Endothelial cell of umbilical vein (primary cell): ENCODE results near the gene ABLIM2. TPM values are rescaled to one million over a fixed set of nuclear protein-coding genes. Genes with fewer than 3 reads are reported as not detected.
A peak's percentile ranks its signal among the peaks of the same experiment; 100 is the strongest.

ENCODE experiments used
- BruUV-seq: library from RNA; stranded (reverse); fragments of 400-500 nt; replicated peaks from 2 replicates; lab custom pipeline; 2021; lab: Mats Ljungman, UMichigan
- CTCF ChIA-PET: fragments of 300-600, 350-600 bp; sonication (Branson Sonifier 250); formaldehyde crosslinking; loops from one replicate; lab custom pipeline; 2021; ENCODE audit warnings: antibody characterized with exemption, inconsistent platforms; lab: Charles Lee
- POLR2A ChIA-PET: fragments of 300-600, 350-600 bp; sonication (Branson Sonifier 250); formaldehyde crosslinking; loops from one replicate; lab custom pipeline; 2021; ENCODE audit warnings: antibody characterized with exemption, inconsistent platforms; lab: Charles Lee
- DNase-seq: peaks from one replicate; pipeline ENCODE4 v3.0.0-alpha.2; 2011; ENCODE audit warnings: low read depth, low spot score
- FAIRE-seq: peaks from 2 replicates; lab custom pipeline; 2011; peaks lifted over from hg19 to GRCh38; lab: Jason Lieb, UNC
- H2AFZ ChIP-seq: 2 replicates; pipeline ENCODE4 v1.6.0; 2012; ENCODE audit warnings: low read depth, low read length, control low read depth, inconsistent platforms
- H3K27ac ChIP-seq: 2 replicates; pipeline ENCODE4 v1.5.1; 2011; ENCODE audit warnings: low read depth, mild to moderate bottlenecking, control low read depth, low read length, moderate library complexity; ENCODE audit not compliant: insufficient read depth
- H3K27me3 ChIP-seq, 2 experiments: 2 replicates each; pipeline versions ENCODE4 v1.6.0 to v1.6.1; 2011; ENCODE audit warnings: low read length in 2 of 2, mixed read lengths in 1 of 2; ENCODE audit not compliant: control insufficient read depth in 2 of 2, insufficient read depth in 2 of 2
- H3K36me3 ChIP-seq, 2 experiments: 2 replicates in 1 of 2; 3 replicates in 1 of 2; pipeline ENCODE4 v1.5.1; 2011; ENCODE audit warnings: low read length in 2 of 2, mild to moderate bottlenecking in 1 of 2, moderate library complexity in 1 of 2; ENCODE audit not compliant: control insufficient read depth in 2 of 2, insufficient read depth in 2 of 2; ENCODE audit errors: extremely low read depth in 1 of 2
- H3K4me1 ChIP-seq: 3 replicates; pipeline ENCODE4 v1.5.1; 2011; ENCODE audit warnings: mild to moderate bottlenecking, low read length; ENCODE audit not compliant: control insufficient read depth, insufficient read depth; ENCODE audit errors: extremely low read depth
- H3K4me2 ChIP-seq: 2 replicates; pipeline ENCODE4 v1.6.1; 2011; ENCODE audit warnings: low read length, control low read depth, mixed read lengths; ENCODE audit not compliant: insufficient read depth
- H3K4me3 ChIP-seq, 3 experiments: fragments of 200-600 bp in 1 of 3; sonication (generic), shearing (Covaris generic) in 1 of 3; replicated peaks in 1 of 3; 2 replicates each; pipeline ENCODE4 v1.5.1; 2011 to 2016; ENCODE audit warnings: control low read depth in 3 of 3, low read length in 3 of 3, mild to moderate bottlenecking in 2 of 3, inconsistent platforms in 1 of 3, low read depth in 1 of 3, moderate library complexity in 1 of 3; ENCODE audit not compliant: insufficient read depth in 1 of 3
- H3K79me2 ChIP-seq: 2 replicates; pipeline ENCODE4 v1.6.0; 2012; ENCODE audit warnings: low read length, inconsistent platforms; ENCODE audit not compliant: control insufficient read depth, insufficient read depth
- H3K9ac ChIP-seq: replicated peaks from 2 replicates; pipeline ENCODE3; 2011; ENCODE audit warnings: low read length, control low read depth; ENCODE audit not compliant: insufficient read depth; ENCODE audit errors: extremely low read depth
- H3K9me1 ChIP-seq: replicated peaks from 3 replicates; pipeline ENCODE4 v1.6.0; 2011; ENCODE audit warnings: mild to moderate bottlenecking, low read length; ENCODE audit not compliant: control insufficient read depth, insufficient read depth; ENCODE audit errors: extremely low read depth
- H3K9me3 ChIP-seq: replicated peaks from 2 replicates; pipeline ENCODE4 v1.5.1; 2012; ENCODE audit warnings: low read length, inconsistent platforms; ENCODE audit not compliant: control insufficient read depth, insufficient read depth
- H4K20me1 ChIP-seq: replicated peaks from 2 replicates; pipeline ENCODE3; 2011; ENCODE audit warnings: mild to moderate bottlenecking, low read length; ENCODE audit not compliant: control insufficient read depth, insufficient read depth; ENCODE audit errors: extremely low read depth
- CTCF ChIP-seq, 2 donors: IDR thresholded peaks; 1 replicate in 1 of 2; 2 replicates in 1 of 2; pipeline ENCODE4 v1.5.1; 2011; ENCODE audit warnings: low read length in 2 of 2, mild to moderate bottlenecking in 2 of 2, moderate library complexity in 2 of 2, control low read depth in 1 of 2, inconsistent platforms in 1 of 2, low read depth in 1 of 2; ENCODE audit not compliant: insufficient read depth in 1 of 2; ENCODE audit errors: extremely low read depth in 1 of 2
- EZH2 ChIP-seq: IDR thresholded peaks from 2 replicates; pipeline ENCODE4 v1.6.1; 2012; ENCODE audit warnings: borderline replicate concordance, low read depth, mild to moderate bottlenecking, moderate library complexity, low read length, inconsistent platforms; ENCODE audit not compliant: severe bottlenecking
- FOS ChIP-seq: IDR thresholded peaks from 2 replicates; pipeline ENCODE4 v1.6.1; 2011; ENCODE audit warnings: mild to moderate bottlenecking, low read length, moderate library complexity, borderline replicate concordance; ENCODE audit not compliant: insufficient read depth
- GATA2 ChIP-seq: IDR thresholded peaks from 2 replicates; pipeline ENCODE4 v1.7.0; 2011; ENCODE audit warnings: low read depth, mild to moderate bottlenecking, moderate library complexity, mixed read lengths, low read length; ENCODE audit not compliant: insufficient read length, insufficient read depth
- JUN ChIP-seq: IDR thresholded peaks from 2 replicates; pipeline ENCODE4 v1.6.1; 2011; ENCODE audit warnings: borderline replicate concordance, low read depth; ENCODE audit not compliant: insufficient read length, insufficient read depth
- MAX ChIP-seq: IDR thresholded peaks from 2 replicates; pipeline ENCODE4 v1.6.1; 2011; ENCODE audit not compliant: insufficient read depth, insufficient read length
- MYC ChIP-seq: IDR thresholded peaks from one replicate; pipeline ENCODE4 v1.6.1; 2011; ENCODE audit warnings: mild to moderate bottlenecking, low read depth, low read length
- POLR2A ChIP-seq: IDR thresholded peaks from 2 replicates; pipeline ENCODE4 v1.6.1; 2012; ENCODE audit warnings: low read depth, mild to moderate bottlenecking, control low read depth, low read length
- POLR2AphosphoS5 ChIP-seq: IDR thresholded peaks from 2 replicates; pipeline ENCODE4 v1.6.1; 2012; ENCODE audit warnings: low read depth, mild to moderate bottlenecking, control low read depth, low read length, moderate library complexity; ENCODE audit not compliant: insufficient read depth
- dilution Hi-C: fragments of 300-500 bp; cut with MboI; formaldehyde crosslinking; loops from one replicate; pipeline ENCODE4 v1.15.0; 2019; ENCODE audit warnings: low sequenced_read_pairs; ENCODE audit not compliant: extremely low pct_ligation_motif_present
- intact Hi-C: fragments of 100-400 bp; cut with micrococcal nuclease; formaldehyde crosslinking; loops from one replicate; pipeline ENCODE4 v1.10.0; 2022
- polyA plus RNA-seq, 4 experiments: library from polyadenylated mRNA; depleted of rRNA in 3 of 4; stranded (reverse) in 3 of 4; unstranded in 1 of 4; fragments of >200 nt; gene quantifications; 2 replicates each; pipeline versions ENCODE4 v1.2.1 to v1.2.3, GENCODE V29; 2011 to 2012; ENCODE audit warnings: missing spikeins in 1 of 4
- total RNA-seq: library from RNA; stranded (reverse); gene quantifications from 2 replicates; pipeline ENCODE4 v1.2.3, GENCODE V29; 2021

ABLIM2 gene
- total and polyA plus RNA-seq, 2 donors (not counting 3 experiments of a cell fraction or from before 2014, with no cell fraction given): 0.28 to 0.66 TPM

- Histone ChIP-seq H3K27me3 (no peaks in the 10 kb centered on the region), H4K20me1 (no peaks in the 10 kb centered on the region), H3K27ac (peak overlapping the region; percentile 41), H3K4me3 (no peak overlapping the region), H3K9me1 (no peaks in the 10 kb centered on the region), H2AFZ (peak overlapping the region; percentile 13), H3K36me3 (no peaks in the 10 kb centered on the region), H3K79me2 (no peaks in the 10 kb centered on the region), H3K9ac (peak overlapping the region; percentile 17), H3K4me2 (no peak overlapping the region), H3K4me1 (peaks cover 32% of the 10 kb centered on the region), H3K9me3 (no peaks in the 10 kb centered on the region)
- peak; percentile 80 for FAIRE-seq
- dilution Hi-C loops: no loop called here
- peak; percentile 96 for DNase-seq
- ChIA-PET POLR2A (no interaction called here), CTCF (interaction anchor here (2.3 kb wide), 1 partner anchor 21 kb away, joined by 8 read pairs; the partner anchor contains the start of gene AFAP1)
- intact Hi-C loops: loop anchor here (1.0 kb wide), 1 partner anchor 7 kb away; no protein-coding TSS in a partner anchor
- no peak for TF ChIP-seq EZH2
- no peak for TF ChIP-seq GATA2
- TF ChIP-seq POLR2A: peak; percentile 38
- peak; percentile 21 for TF ChIP-seq POLR2AphosphoS5
- no peak for TF ChIP-seq FOS
- peak; percentile 30 for TF ChIP-seq JUN
- TF ChIP-seq MAX: peak; percentile 56
- TF ChIP-seq MYC: no peak
- no peak for TF ChIP-seq CTCF (IDR thresholded peaks at IDR 0.05; ENCODE audit: extremely low read depth in 1 of 2, insufficient read depth in 1 of 2, low read depth in 1 of 2, low read length in 2 of 2)
- no TSS peak for BruUV-seq
Measured at GRCh38 chr4:7960790-7961655, 197.6 kb downstream of the ABLIM2 start.
